HL-60 (cell line): ENCODE measurements around the gene TMEM30A.

Source experiments
- DNase-seq, 2 experiments: peaks; one replicate each; pipeline ENCODE4 v3.0.0-alpha.2; 2010 to 2020; ENCODE audit warnings: low read depth in 1 of 2, low spot score in 1 of 2
- H3K27ac ChIP-seq: fragments of 250-450 bp; sonication (Bioruptor Pico); replicated peaks from 2 replicates; pipeline ENCODE4 v1.5.1; 2020; ENCODE audit warnings: mild to moderate bottlenecking, moderate library complexity
- H3K27me3 ChIP-seq: fragments of 250-450 bp; sonication (Bioruptor Pico); 2 replicates; pipeline ENCODE4 v1.5.1; 2021; ENCODE audit warnings: mild to moderate bottlenecking, moderate library complexity; ENCODE audit not compliant: insufficient read depth, poor library complexity, severe bottlenecking
- H3K4me3 ChIP-seq: replicated peaks from 2 replicates; pipeline ENCODE4 v1.5.1; 2011; ENCODE audit warnings: mild to moderate bottlenecking, control low read depth, low read length; ENCODE audit not compliant: insufficient read depth
- CTCF ChIP-seq: IDR thresholded peaks from one replicate; pipeline ENCODE4 v1.5.1; 2011; ENCODE audit warnings: low read length, control low read depth, inconsistent platforms; ENCODE audit not compliant: insufficient read depth
- GABPA ChIP-seq: IDR thresholded peaks from 2 replicates; pipeline ENCODE4 v1.6.1; 2012; ENCODE audit warnings: low read depth
- POLR2AphosphoS5 ChIP-seq: IDR thresholded peaks from 2 replicates; pipeline ENCODE4 v1.6.1; 2012; ENCODE audit warnings: low read depth
- REST ChIP-seq: IDR thresholded peaks from 2 replicates; pipeline ENCODE4 v1.6.1; 2012; ENCODE audit warnings: low read depth; ENCODE audit not compliant: insufficient replicate concordance
- SPI1 ChIP-seq: IDR thresholded peaks from 2 replicates; pipeline ENCODE4 v1.6.1; 2012; ENCODE audit warnings: low read depth, mild to moderate bottlenecking, borderline replicate concordance

TMEM30A gene

GRCh38 chr6:75308250-75308988 lies 23.8 kb upstream of the TMEM30A start:
- no peak for DNase-seq
- TF ChIP-seq POLR2AphosphoS5 (no peak), CTCF (no peak), GABPA (no peak), SPI1 (no peak), REST (no peak)
- no peak overlapping the region for H3K4me3 ChIP-seq
- no peak overlapping the region for H3K27ac ChIP-seq
- H3K27me3 ChIP-seq: peaks cover 12% of the 10 kb centered on the region

DNA sequence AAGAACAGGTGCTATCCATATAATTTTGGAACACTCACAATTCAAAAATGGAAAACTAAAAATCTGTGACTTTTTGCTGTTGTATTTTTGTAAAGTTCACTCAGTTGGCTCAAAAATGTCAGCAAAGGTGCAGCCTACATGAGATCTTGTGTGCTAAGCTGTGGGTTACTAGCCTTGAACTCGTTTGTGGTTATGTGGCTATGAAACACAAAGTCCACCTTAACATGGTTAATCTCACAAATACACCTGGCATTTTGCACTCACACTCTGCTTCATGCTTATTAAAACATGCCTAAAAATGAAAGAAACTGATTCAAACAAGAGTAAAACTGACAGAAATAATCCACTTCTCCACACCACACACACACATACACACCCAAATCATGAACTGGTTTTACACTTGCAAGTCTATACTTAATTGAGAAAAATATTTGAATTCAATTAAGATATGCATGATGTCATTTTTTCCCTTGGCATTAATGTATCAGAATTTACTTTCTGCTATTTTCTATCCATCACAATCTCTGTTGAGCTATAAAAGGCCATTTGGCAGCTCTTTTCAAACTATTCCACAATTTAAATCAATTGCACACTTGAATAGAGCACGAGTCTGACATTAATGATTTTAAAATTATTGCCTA lies 22.9 kb upstream of the TMEM30A start:
- H3K27ac ChIP-seq: no peak overlapping the region
- peaks cover 12% of the 10 kb centered on the region for H3K27me3 ChIP-seq
- no peak overlapping the region for H3K4me3 ChIP-seq
- DNase-seq: no peak
- TF ChIP-seq POLR2AphosphoS5: no peak

DNA sequence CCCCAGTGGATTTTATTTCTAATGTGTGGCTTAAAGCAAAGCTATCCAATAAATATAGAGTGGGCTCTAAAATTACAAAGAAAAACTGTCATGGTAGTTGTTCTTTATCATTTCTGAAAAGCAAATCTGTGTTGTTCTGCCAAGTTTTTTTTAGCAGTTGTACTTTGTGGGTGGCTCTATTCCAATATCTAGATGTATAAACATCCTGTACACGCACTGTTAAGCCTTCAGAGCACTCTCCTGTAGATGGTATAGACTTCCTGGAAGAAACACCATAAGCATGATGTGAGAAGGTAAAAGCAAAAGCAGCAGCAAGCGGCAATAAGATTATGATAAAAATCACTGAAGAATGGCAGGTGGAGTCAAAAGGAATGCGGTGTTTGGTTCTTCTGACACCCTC lies 21.5 kb upstream of the TMEM30A start:
- peaks cover 12% of the 10 kb centered on the region for H3K27me3 ChIP-seq
- no peak for TF ChIP-seq GABPA
- TF ChIP-seq POLR2AphosphoS5: no peak
- no peak for TF ChIP-seq SPI1
- TF ChIP-seq CTCF: no peak
- no peak for TF ChIP-seq REST
- no peak for DNase-seq
- no peak overlapping the region for H3K27ac ChIP-seq
- H3K4me3 ChIP-seq: no peak overlapping the region

GRCh38 chr6:75305573-75305972 lies 21.0 kb upstream of the TMEM30A start:
- peaks cover 12% of the 10 kb centered on the region for H3K27me3 ChIP-seq
- no peak for DNase-seq
- no peak overlapping the region for H3K27ac ChIP-seq
- TF ChIP-seq SPI1 (no peak), POLR2AphosphoS5 (no peak), GABPA (no peak), REST (no peak), CTCF (no peak)
- H3K4me3 ChIP-seq: no peak overlapping the region
